ENCODE measurements around the gene C1QTNF4. TPM values are rescaled to one million over a fixed set of nuclear protein-coding genes. Genes with fewer than 3 reads are reported as not detected.

The C1QTNF4 gene
- 0.10 and 0.33 TPM in 2 replicates for total RNA-seq

DNA sequence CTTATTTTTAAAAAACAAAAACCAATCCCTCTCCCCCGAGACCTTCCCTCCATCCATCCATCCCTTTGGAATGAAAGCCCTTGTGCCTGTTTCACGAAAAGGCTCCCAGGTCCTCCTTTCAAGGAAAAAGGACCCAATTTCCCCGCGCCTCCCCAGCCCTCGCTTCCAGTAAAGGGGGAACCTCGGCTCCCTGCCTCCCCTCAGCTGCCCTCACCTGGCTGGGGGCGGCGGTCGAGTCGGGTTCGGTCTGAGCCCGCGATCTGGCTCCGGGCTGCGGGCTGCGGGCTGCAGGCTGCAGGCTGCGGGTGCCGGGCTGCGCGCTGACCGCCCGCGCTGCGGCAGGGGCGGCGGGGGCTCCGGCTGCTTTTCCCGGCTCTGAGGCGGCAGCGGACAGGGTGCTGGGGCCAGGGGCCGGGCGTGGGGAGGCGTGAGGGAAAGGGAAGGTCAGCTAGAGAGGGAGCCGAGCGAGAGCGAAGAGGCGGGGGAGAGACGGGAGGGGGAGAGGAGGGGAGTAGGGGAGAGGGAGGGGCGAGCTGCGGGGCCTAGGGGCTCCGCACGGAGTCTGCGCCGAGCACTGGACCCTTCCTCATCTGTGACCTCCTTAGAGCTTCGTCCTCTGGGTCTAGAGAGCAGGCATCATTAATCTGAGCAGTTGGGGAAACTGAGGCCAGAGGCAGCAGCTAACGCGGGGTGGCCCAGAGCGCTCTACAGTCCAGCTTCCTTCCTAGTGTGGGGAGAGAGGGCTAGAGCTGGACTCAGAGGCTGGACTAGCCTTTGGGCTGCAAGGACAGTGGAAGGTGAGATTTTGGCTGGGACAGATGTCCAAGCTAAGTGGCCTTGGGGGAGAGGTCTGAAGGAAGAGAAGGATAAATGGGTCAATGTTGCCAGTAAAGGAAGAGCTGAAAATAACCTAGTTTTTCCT lies at the start of gene C1QTNF4:
C1QTNF4 (minus strand) TSS at position 478 of the 922 bp plus-strand sequence. CDS start 3,601 bp downstream, outside the sequence.

DNA sequence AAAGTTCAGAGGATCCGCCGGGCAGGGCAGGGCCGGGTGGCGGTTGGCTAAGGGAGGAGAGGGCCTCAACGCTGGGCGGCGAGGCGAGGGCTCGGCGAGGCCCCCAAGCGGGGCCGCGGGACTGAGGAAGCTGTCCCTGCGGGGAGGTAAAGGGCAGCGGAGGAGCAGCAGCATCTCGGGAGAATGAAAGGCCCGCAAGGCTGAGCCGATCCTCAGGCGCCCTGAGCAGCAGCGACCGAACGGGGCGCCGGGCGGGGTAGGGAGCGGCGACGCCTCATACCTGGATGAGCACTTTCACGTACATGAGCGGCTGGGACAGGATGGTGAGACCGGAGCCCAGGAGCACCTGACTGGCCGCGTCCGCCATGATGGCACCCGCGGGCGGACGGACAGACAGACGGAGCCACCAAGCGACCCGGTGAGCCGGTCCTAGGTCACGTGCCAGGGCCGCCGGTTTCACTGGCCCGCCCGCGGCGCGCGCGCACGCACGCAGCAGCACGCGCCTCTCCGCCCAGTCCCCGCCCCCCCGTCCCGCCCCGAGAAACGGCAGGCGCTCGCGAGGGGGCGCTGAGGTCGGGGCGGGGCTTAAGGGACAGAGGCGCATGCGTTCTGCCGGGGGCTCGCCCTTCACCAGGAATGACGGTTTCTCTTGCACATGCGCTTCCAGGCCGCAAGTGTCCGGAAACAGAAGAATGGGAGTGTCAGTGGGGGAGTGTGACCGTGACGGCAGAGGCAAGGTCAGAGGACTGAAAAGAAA lies 48.1 kb upstream of the C1QTNF4 start, which contains the start of gene MTCH2:
MTCH2 (minus strand) TSS at position 461 of the 757 bp plus-strand sequence; CDS start at position 367, 94 bp downstream.

DNA sequence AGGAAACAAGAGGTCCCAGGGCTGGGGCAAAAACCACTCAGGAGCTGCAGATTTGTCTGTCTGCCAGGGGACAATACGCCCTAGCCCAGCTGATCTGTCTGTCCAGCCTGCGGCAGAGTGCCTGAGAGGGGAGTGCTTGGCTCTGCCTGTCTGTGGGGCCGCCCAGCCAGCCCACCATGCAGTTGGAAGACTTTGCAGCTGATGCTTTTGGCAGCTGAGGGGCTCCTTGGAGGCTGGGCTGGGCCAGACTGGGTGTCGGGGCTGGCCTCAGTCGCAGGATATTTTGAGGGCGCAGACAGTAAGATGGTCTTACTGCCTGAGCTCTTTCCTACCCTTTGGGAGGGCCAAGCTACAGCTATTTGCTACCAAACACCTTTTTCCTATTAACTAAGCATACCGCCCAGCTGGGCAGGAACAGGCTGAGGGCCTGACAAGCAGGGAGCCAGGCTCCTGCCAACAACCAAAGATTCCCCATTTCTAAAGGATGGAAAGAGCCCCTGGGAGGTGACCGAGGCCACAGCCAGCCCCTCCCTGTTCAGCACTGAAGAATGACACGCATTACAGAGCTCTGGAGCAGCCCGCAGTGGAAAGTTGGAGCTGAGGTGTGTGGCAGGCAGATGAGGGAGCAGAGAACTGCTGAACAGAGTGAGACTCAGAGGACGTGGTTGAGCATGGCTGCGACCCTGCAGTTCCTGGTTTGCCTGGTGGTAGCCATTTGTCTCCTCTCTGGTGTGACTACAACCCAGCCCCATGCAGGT lies 7.9 kb downstream of the C1QTNF4 start, which contains the start of gene FAM180B:
FAM180B (plus strand) TSS at position 581 of the 758 bp plus-strand sequence; CDS start at position 672, 91 bp downstream.

DNA sequence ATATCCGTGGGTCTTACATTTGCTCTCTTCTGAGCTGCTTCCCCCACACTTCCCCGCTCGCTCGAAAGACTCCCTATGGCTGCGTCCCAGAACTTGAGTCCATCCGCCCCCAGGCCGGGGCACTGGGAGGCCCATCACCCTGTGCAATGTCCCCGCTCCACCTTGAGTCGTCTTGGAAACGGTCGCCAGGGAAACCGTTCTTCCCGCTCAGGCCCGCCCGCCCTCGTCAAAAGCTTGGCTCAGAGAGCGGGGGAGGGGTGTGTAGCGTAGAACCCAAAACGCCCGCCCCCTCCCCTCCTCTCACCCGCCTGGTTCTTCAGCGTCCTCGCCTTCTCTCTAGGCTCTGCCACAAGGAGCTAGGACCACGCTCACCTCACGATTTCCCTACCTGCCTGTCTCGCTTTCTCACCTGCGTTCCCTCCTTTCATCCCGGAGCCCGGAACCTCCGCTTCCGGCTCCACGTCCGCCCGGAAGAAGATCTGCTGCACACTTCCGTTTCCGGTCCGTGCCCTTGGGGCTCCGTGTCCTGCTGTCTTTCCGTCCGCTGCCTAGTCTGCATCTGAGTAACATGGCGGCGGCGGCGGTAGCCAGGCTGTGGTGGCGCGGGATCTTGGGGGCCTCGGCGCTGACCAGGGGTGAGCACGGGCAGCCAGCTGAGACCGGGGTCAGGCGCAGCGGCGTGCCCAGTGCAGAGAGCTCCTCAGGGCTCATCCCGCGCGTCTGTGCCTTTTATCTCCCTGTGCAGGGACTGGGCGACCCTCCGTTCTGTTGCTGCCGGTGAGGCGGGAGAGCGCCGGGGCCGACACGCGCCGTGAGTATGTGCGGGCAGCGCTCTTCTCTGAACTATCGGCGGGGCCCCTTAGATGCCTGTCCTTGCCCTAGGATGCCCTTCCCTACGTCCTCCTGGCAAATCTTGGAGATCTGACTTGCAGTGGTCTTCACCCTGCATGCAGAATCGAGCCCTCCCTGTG lies 15.4 kb downstream of the C1QTNF4 start, which contains the start of the genes KBTBD4 and NDUFS3:
KBTBD4 (minus strand) TSS at position 447 of the 971 bp plus-strand sequence; CDS start at position 428, 19 bp downstream.
NDUFS3 (plus strand) TSS at position 551 of the 971 bp plus-strand sequence; CDS start at position 569, 18 bp downstream.

DNA sequence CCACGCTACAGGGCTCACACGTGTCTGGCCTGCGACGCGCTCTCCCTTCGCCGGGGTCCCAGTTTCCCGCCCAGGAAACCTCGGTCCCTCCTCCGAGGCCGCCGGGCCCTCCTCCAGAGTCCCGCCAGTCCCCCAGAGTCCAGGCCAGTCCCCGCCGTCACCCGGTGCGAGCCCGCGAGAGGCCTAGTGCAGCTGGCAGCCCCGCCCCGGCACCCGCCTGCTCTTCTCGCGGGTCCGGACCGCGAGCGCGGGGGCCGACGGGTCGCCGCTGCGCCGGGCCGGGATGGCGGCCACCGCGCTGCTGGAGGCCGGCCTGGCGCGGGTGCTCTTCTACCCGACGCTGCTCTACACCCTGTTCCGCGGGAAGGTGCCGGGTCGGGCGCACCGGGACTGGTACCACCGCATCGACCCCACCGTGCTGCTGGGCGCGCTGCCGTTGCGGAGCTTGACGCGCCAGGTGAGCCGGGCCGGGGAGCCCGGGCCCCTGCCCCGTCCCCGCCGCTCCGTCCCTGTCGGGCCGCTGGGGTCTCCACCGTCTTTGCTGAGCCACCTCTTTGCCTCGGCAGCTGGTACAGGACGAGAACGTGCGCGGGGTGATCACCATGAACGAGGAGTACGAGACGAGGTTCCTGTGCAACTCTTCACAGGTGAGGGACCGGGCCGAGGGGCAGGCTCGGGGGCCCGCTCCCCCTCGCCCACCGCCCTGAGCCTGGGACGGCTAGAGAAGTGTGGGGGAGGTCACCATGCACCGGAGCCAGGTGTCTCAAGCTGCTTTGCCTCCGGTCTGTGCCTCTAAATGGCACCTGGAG lies 28.7 kb downstream of the C1QTNF4 start, which contains the start of gene PTPMT1:
PTPMT1 (plus strand) TSS at position 260 of the 809 bp plus-strand sequence; CDS start at position 284, 24 bp downstream.

DNA sequence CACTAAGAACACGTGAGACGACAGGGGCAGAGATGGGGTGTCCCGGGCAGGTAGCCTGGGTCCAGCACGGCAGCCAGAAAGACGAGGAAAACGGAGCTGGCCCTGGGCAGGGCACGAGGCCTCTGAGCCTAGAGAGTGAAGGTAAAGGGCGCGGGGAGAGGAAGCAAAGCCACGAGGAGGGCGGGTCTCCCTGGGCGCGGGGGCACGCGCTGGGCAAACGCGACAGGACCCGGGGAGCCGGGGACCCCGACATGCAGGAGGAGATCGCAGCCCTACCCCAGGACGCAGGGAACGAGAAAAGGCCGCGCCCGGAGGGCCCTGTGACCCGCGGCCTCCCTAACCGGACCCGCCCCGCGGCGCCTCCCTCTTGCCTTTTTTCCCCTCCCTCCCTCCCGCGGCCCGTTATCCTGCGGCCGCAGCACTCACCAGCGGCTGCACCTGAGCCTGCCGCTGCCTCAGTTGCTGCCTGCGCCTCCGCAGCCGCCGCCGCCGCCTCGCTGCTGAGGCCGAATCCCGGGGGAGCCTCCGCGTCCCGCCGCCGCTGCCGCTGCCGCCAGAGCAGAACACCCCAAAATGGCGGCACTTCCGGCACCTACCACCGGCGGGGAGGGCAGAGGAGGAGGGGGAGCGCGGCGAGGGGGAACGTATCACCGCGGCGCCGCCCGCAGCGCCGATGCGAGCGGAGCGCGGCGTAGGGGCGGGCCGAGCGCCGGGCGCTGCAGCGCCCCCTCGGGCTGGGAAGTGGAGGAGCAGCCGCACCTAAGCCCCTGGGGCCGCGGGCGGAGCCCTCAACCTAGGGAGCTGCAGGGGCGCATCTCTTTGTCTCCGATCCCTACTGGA lies 41.4 kb downstream of the C1QTNF4 start, which contains the start of gene CELF1:
CELF1 (minus strand) TSS at position 567 of the 840 bp plus-strand sequence. CDS start 53,609 bp downstream, outside the sequence.

Small RNA genes within 50 kb of the gene (small RNA-seq; reads per million reads assigned to genes)
- gene RN7SL652P (0.13 reads per million), gene RNU5E-10P (not detected)

Other genes with a start within 250 kb of the C1QTNF4 start
- gene MYBPC3, start 241.7 kb downstream of the C1QTNF4 start, total RNA-seq, result not detected in 2 replicates
- under 0.01 TPM in 1 of 2 replicates, not detected in the other for gene SPI1, start 215.9 kb downstream of the C1QTNF4 start, total RNA-seq
- 63.6 and 80.4 TPM in 2 replicates for gene SLC39A13, start 185.8 kb downstream of the C1QTNF4 start, total RNA-seq
- 160 and 189 TPM in 2 replicates for gene PSMC3, start 168.0 kb downstream of the C1QTNF4 start, total RNA-seq
- 0.29 and 0.33 TPM in 2 replicates for gene RAPSN, start 145.3 kb downstream of the C1QTNF4 start, total RNA-seq
- gene CELF1, start 41.3 kb downstream of the C1QTNF4 start, total RNA-seq, result 118 and 119 TPM in 2 replicates
- 60.3 and 73.8 TPM in 2 replicates for gene PTPMT1, start 28.8 kb downstream of the C1QTNF4 start, total RNA-seq
- gene KBTBD4, start 15.4 kb downstream of the C1QTNF4 start, total RNA-seq, result 27.4 and 29.6 TPM in 2 replicates
- gene NDUFS3, start 15.3 kb downstream of the C1QTNF4 start, total RNA-seq, result 54.5 and 63.2 TPM in 2 replicates
- gene FAM180B, start 7.7 kb downstream of the C1QTNF4 start, total RNA-seq, result not detected in 2 replicates
- gene MTCH2, start 48.1 kb upstream of the C1QTNF4 start, total RNA-seq, result 59.4 and 100 TPM in 2 replicates
- gene AGBL2, start 121.0 kb upstream of the C1QTNF4 start, total RNA-seq, result 0.10 and 3.6 TPM in 2 replicates
- gene FNBP4, start 172.9 kb upstream of the C1QTNF4 start, total RNA-seq, result 90.2 and 118 TPM in 2 replicates